HepG2 (cell line): ENCODE results near the gene ZCCHC24. TPM values are rescaled to one million over a fixed set of nuclear protein-coding genes. Genes with fewer than 3 reads are reported as not detected.
A peak's percentile ranks its signal among the peaks of the same experiment; 100 is the strongest.

Experiments used
- ATAC-seq: fragments of 200-7000 bp; cut with Tn5 transposase; 3 replicates; pipeline ENCODE4 v1.9.1; 2020; ENCODE audit warnings: mild to moderate bottlenecking, moderate library complexity
- BruUV-seq: library from RNA; stranded (reverse); fragments of 400-500 nt; replicated peaks from 2 replicates; lab custom pipeline; 2021; lab: Mats Ljungman, UMichigan
- CTCF ChIA-PET: fragments of 300-600 bp; formaldehyde crosslinking; extraction: SDS; loops from one replicate; lab custom pipeline; 2021; ENCODE audit warnings: low total read pairs, inconsistent platforms, low intra/inter-chr PET ratio; lab: Yijun Ruan, JAX
- POLR2A ChIA-PET: fragments of 350-600 bp; sonication (Branson Sonifier 250); formaldehyde crosslinking; loops from one replicate; lab custom pipeline; 2020; ENCODE audit warnings: antibody characterized with exemption, inconsistent platforms; lab: Yijun Ruan, JAX
- DNase-seq: peaks from one replicate; pipeline ENCODE4 v3.0.0-alpha.2; 2015; ENCODE audit warnings: low spot score
- FAIRE-seq: peaks from 3 replicates; lab custom pipeline; 2011; peaks lifted over from hg19 to GRCh38; lab: Jason Lieb, UNC
- H2AFZ ChIP-seq: one replicate; pipeline ENCODE4 v1.6.1; 2011; ENCODE audit warnings: low read length, inconsistent platforms
- H3K27ac ChIP-seq: fragments of 300-600 bp; 3 replicates; pipeline ENCODE4 v1.8.0; 2011; ENCODE audit warnings: mixed run types, mild to moderate bottlenecking, mixed read lengths, low read length, inconsistent platforms; ENCODE audit not compliant: insufficient read depth; ENCODE audit errors: extremely low read length
- H3K27me3 ChIP-seq, 2 experiments: fragments of 200-600 bp in 1 of 2; 2 replicates in 1 of 2; 3 replicates in 1 of 2; pipeline versions ENCODE4 v1.6.0 to v1.8.0; 2011; ENCODE audit warnings: low read length in 2 of 2, mild to moderate bottlenecking in 2 of 2, moderate library complexity in 2 of 2, inconsistent platforms in 1 of 2; ENCODE audit not compliant: insufficient read depth in 2 of 2, control insufficient read depth in 1 of 2
- H3K36me3 ChIP-seq, 2 experiments: fragments of 200-600 bp in 1 of 2; replicated peaks in 1 of 2; 2 replicates in 1 of 2; 3 replicates in 1 of 2; pipeline versions ENCODE4 v1.5.1 to v1.8.0; 2011; ENCODE audit warnings: low read length in 2 of 2, inconsistent platforms in 1 of 2; ENCODE audit not compliant: insufficient read depth in 2 of 2, control insufficient read depth in 1 of 2
- H3K4me1 ChIP-seq: 2 replicates; pipeline ENCODE4 v1.5.1; 2012; ENCODE audit warnings: low read length, inconsistent platforms; ENCODE audit not compliant: insufficient read depth
- H3K4me2 ChIP-seq: 2 replicates; pipeline ENCODE4 v1.6.0; 2011; ENCODE audit warnings: low read depth, low read length, inconsistent platforms
- H3K4me3 ChIP-seq, 3 experiments: fragments of 200-600 bp in 1 of 3; sonication (generic), shearing (Covaris generic) in 1 of 3; replicated peaks in 1 of 3; 2 replicates each; pipeline ENCODE4 v1.5.1; 2011 to 2016; ENCODE audit warnings: low read length in 3 of 3, inconsistent platforms in 2 of 3, low read depth in 2 of 3, mild to moderate bottlenecking in 2 of 3, control low read depth in 1 of 3, mixed read lengths in 1 of 3; ENCODE audit not compliant: insufficient read depth in 1 of 3
- H3K79me2 ChIP-seq: one replicate; pipeline ENCODE4 v1.6.1; 2011; ENCODE audit warnings: low read length, inconsistent platforms; ENCODE audit not compliant: insufficient read depth
- H3K9ac ChIP-seq: 2 replicates; pipeline ENCODE4 v1.6.0; 2011; ENCODE audit warnings: mild to moderate bottlenecking, low read depth, low read length, inconsistent platforms; ENCODE audit not compliant: insufficient read depth
- H3K9me3 ChIP-seq: 2 replicates; pipeline ENCODE4 v1.5.1; 2012; ENCODE audit warnings: mild to moderate bottlenecking, low read length
- H4K20me1 ChIP-seq: 2 replicates; pipeline ENCODE4 v1.6.0; 2011; ENCODE audit warnings: inconsistent platforms, mild to moderate bottlenecking, low read length, moderate library complexity; ENCODE audit not compliant: insufficient read depth
- CHD4 ChIP-seq: fragments of 200-600 bp; sonication (generic); IDR thresholded peaks from 2 replicates; pipeline ENCODE4 v1.7.0; 2017; ENCODE audit warnings: mild to moderate bottlenecking, low read length, borderline replicate concordance
- DR1 ChIP-seq: sonication (generic); formaldehyde crosslinking; IDR thresholded peaks from 2 replicates; pipeline ENCODE4 v1.8.0; 2021; ENCODE audit warnings: mild to moderate bottlenecking, missing genetic modification reagents, inconsistent platforms
- GFI1 ChIP-seq: sonication (generic); formaldehyde crosslinking; IDR thresholded peaks from 2 replicates; pipeline ENCODE4 v1.5.0; 2020; ENCODE audit warnings: missing genetic modification reagents, mild to moderate bottlenecking, borderline replicate concordance
- MED8 ChIP-seq: sonication (generic); formaldehyde crosslinking; IDR thresholded peaks from 2 replicates; pipeline ENCODE4 v1.8.1; 2023; ENCODE audit warnings: mild to moderate bottlenecking, missing genetic modification reagents; ENCODE audit not compliant: insufficient replicate concordance
- MNT ChIP-seq: fragments of 450-650 bp; IDR thresholded peaks from 2 replicates; pipeline ENCODE4 v1.6.1; 2016
- PITX1 ChIP-seq: sonication (generic); formaldehyde crosslinking; IDR thresholded peaks from 2 replicates; pipeline ENCODE4 v1.5.1; 2020; ENCODE audit warnings: mild to moderate bottlenecking, missing genetic modification reagents
- POLR2AphosphoS5 ChIP-seq: IDR thresholded peaks from 2 replicates; pipeline ENCODE4 v1.6.1; 2012; ENCODE audit warnings: low read depth, low read length
- PRDM10 ChIP-seq: sonication (generic); formaldehyde crosslinking; IDR thresholded peaks from 2 replicates; pipeline ENCODE4 v1.4.0; 2020; ENCODE audit warnings: low read depth, missing genetic modification reagents
- THYN1 ChIP-seq: sonication (generic); formaldehyde crosslinking; IDR thresholded peaks from 2 replicates; pipeline ENCODE4 v1.8.1; 2023; ENCODE audit warnings: low read depth, mild to moderate bottlenecking, moderate library complexity, missing genetic modification reagents, borderline replicate concordance
- ZBTB38 ChIP-seq: sonication (generic); formaldehyde crosslinking; IDR thresholded peaks from 2 replicates; pipeline ENCODE4 v1.5.1; 2020; ENCODE audit warnings: mild to moderate bottlenecking, missing genetic modification reagents
- ZBTB49 ChIP-seq: sonication (generic); formaldehyde crosslinking; IDR thresholded peaks from 2 replicates; pipeline ENCODE4 v1.4.0; 2020; ENCODE audit warnings: missing genetic modification reagents, borderline replicate concordance
- ZNF296 ChIP-seq: sonication (generic); formaldehyde crosslinking; conservative IDR thresholded peaks from 2 replicates; pipeline ENCODE4 v1.5.0; 2020; ENCODE audit warnings: mild to moderate bottlenecking, missing genetic modification reagents
- ZNF878 ChIP-seq: sonication (generic); formaldehyde crosslinking; IDR thresholded peaks from 2 replicates; pipeline ENCODE4 v1.8.1; 2023; ENCODE audit warnings: mild to moderate bottlenecking, missing genetic modification reagents, moderate library complexity
- WGBS: methylation state at CpG from one replicate; pipeline ENCODE4 v1.1.6; 2017; ENCODE audit warnings: low lambda C conversion rate; 5-methylcytosine and 5-hydroxymethylcytosine counted together
- in situ Hi-C: cut with HindIII; loops from 2 replicates; pipeline ENCODE4 v1.10.0; 2017; ENCODE audit warnings: low pct_unique_long_range_greater_than_20kb; ENCODE audit not compliant: extremely low pct_ligation_motif_present
- intact Hi-C: fragments of 100-400 bp; cut with micrococcal nuclease; formaldehyde crosslinking; loops from one replicate; pipeline ENCODE4 v1.10.0; 2022; ENCODE audit not compliant: unreplicated experiment
- polyA plus RNA-seq, 8 experiments: library from polyadenylated mRNA; depleted of rRNA in 3 of 8; stranded (reverse) in 7 of 8; unstranded in 1 of 8; fragments of >200 nt; fragmentation: Illumina TruSeq in 4 of 8; extraction: Trizol in 4 of 8; gene quantifications; 2 replicates each; pipeline versions ENCODE4 v1.2.1 to v1.2.3, GENCODE V29; 2011 to 2016; ENCODE audit warnings: low read depth in 4 of 8, missing spikeins in 1 of 8, mixed read lengths in 1 of 8; ENCODE audit not compliant: insufficient read depth in 1 of 8
- total RNA-seq, 5 experiments: library from RNA; depleted of rRNA; stranded (reverse); fragments of >200 nt; fragmentation: Illumina TruSeq; extraction: Trizol; gene quantifications; 2 replicates each; pipeline ENCODE4 v1.2.3, GENCODE V29; 2016; ENCODE audit warnings: low read depth in 1 of 5

ZCCHC24 gene
- total and polyA plus RNA-seq, 2 of the 13 experiments (the other 11 are each of a cell fraction or from before 2014, with no cell fraction given): 3.1 to 7.9 TPM

GRCh38 chr10:79384773-79385391 lies 60.5 kb downstream of the ZCCHC24 start (continued):
- TF ChIP-seq THYN1 (CRISPR knock-in tag) (no peak), PITX1 (no peak), MNT (no peak), MED8 (no peak), ZNF878 (CRISPR knock-in tag) (no peak), POLR2AphosphoS5 (no peak), DR1 (CRISPR knock-in tag) (no peak)
- TF ChIP-seq, all 625 proteins: peak for 0

- TF ChIP-seq ZBTB38 (CRISPR knock-in tag) (0 out of 2 replicates have a peak, but pooled peaks have one; percentile 40), ZNF296 (CRISPR knock-in tag) (no peak), CHD4 (no peak), PRDM10 (CRISPR knock-in tag) (no peak), GFI1 (CRISPR knock-in tag) (no peak), ZBTB49 (CRISPR knock-in tag) (no peak)
- CTCF ChIA-PET: no interaction called here
Measured at GRCh38 chr10:79383974-79384606, 61.3 kb downstream of the ZCCHC24 start.

More at GRCh38 chr10:79383974-79384606, 61.3 kb downstream of the ZCCHC24 start:
- DNase-seq (no peak), ATAC-seq (no peak), FAIRE-seq (no peak)
- 96% methylated on average over 9 of the region's 12 CpGs for whole genome bisulfite sequencing
- H3K9me3 ChIP-seq: no peaks in the 10 kb centered on the region
- H3K27ac ChIP-seq: no peak overlapping the region
- no peaks in the 10 kb centered on the region for H3K36me3 ChIP-seq
- H4K20me1 ChIP-seq: no peaks in the 10 kb centered on the region
- intact Hi-C loops (no loop called here), in situ Hi-C loops (no loop called here)
- POLR2A ChIA-PET: no interaction called here
- H3K4me2 ChIP-seq: no peak overlapping the region
- H3K4me1 ChIP-seq: peaks cover 39% of the 10 kb centered on the region
- no peak overlapping the region for H3K4me3 ChIP-seq
- H3K79me2 ChIP-seq: no peaks in the 10 kb centered on the region
- no peaks in the 10 kb centered on the region for H3K27me3 ChIP-seq
- H3K9ac ChIP-seq: no peak overlapping the region
- H2AFZ ChIP-seq: no peak overlapping the region
- no TSS peak for BruUV-seq
